HTERT RPE-1 (cell line): ENCODE data around the gene KCTD16.

Experiments
- in situ Hi-C: fragments of 300-500 bp; cut with MboI; formaldehyde crosslinking; loops from 4 replicates; pipeline ENCODE4 v1.14.3; 2020; ENCODE audit warnings: low sequenced_read_pairs

The KCTD16 gene

DNA sequence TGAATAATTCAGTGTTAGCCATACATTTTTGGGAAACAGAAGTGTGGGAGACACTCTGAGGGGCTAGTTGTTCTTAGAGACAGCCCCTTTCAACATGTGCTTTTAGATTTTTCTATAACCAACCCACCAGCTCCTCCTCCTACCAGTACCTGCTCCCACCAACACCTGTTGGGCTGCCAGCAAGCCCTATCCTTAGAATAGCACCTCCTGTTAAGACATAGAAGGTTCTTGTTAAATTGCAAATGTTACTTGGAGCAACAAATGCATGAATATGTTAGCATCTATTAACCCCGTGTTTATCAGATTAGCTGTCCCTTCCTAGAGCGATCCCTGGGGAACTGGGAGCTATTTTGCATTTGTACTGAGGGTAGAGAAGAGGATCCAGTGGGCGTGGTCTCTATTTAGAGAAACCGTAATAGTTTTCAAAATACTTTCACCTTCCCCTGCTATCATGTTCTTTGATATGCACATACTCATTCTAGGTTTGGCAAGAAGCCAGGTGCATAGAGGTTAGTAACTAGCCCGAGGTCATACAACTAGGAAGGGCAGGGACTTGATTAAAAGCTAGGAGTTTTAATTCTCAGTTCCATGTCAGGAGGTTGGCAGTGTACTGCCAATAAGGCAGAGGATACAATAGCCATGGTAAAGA, 334.4 kb downstream of the KCTD16 start:
- in situ Hi-C loops: no loop called here

GRCh38 chr5:144510845-144511579, 340.3 kb downstream of the KCTD16 start:
- in situ Hi-C loops: no loop called here

- in situ Hi-C loops: no loop called here
These were observed 341.0 kb downstream of the KCTD16 start for GRCh38 chr5:144511580-144512072.

GRCh38 chr5:144522698-144523097, 352.0 kb downstream of the KCTD16 start:
- in situ Hi-C loops: no loop called here

GRCh38 chr5:144525000-144525399, 354.3 kb downstream of the KCTD16 start:
- in situ Hi-C loops: no loop called here

GRCh38 chr5:144531188-144531587, 360.5 kb downstream of the KCTD16 start:
- in situ Hi-C loops: no loop called here
